Measurements from ENCODE around the gene DPH3. TPM values are rescaled to one million over a fixed set of nuclear protein-coding genes. Genes with fewer than 3 reads are reported as not detected.

DPH3 gene
- total and polyA plus RNA-seq, 2 experiments from 2014 or later = 15.3 to 84.3 TPM

DNA sequence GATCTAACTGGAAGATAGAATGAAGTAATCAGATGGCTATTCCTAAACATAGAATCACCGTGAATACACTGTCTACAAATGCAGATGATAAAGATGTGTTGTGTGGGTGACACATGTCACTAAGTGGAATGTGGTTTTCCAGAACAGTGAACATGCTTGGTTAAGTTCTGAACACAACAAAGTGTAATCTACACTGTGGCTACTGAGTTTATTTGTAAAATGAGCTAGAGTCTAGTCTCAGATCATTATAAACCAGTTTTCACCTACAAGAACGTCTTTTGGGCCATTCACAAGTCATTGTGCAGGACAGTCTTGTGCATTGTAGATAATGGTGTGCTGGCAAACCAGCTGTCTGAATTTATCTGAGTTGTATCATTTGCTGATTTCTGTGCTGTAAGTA is 35.6 kb upstream of the DPH3 start:
- Histone ChIP-seq H3K4me1 (ENCODE audit: insufficient read depth) (peaks cover 42% of the 10 kb centered on the region), H3K9me2 (ENCODE audit: insufficient read depth) (no peaks in the 10 kb centered on the region), H2AFZ (no peak overlapping the region), H3K4me3 (no peak overlapping the region), H3K27me3 (ENCODE audit: insufficient read depth) (no peaks in the 10 kb centered on the region), H3K79me2 (replicated peaks; ENCODE audit: insufficient read depth) (no peaks in the 10 kb centered on the region; the same call in 1 of the 2 replicates), H3K4me2 (no peak overlapping the region; the same call in 1 of the 2 replicates), H3K27ac (ENCODE audit: low read depth) (no peak overlapping the region), H4K20me1 (replicated peaks; ENCODE audit: insufficient read depth) (no peaks in the 10 kb centered on the region), H3F3A (replicated peaks; ENCODE audit: low read depth) (0 out of 2 replicates have a peak, but pooled peaks cover 2% of the 10 kb centered on the region), H3K36me3 (ENCODE audit: insufficient read depth) (peaks cover 14% of the 10 kb centered on the region; the same call in 1 of the 2 replicates)
- H3K36me3 Mint-ChIP-seq (ENCODE audit: low read depth) = peaks cover 62% of the 10 kb centered on the region
- peaks cover 56% of the 10 kb centered on the region for H3K4me1 Mint-ChIP-seq
- H3K27ac Mint-ChIP-seq = no peak overlapping the region
- DNase-seq (ENCODE audit: low spot score) (no peak), ATAC-seq (no peak)
- TF ChIP-seq CREB1 (CRISPR knock-in tag; IDR thresholded peaks at IDR 0.05; ENCODE audit: low read depth) (no peak), NANOG (IDR thresholded peaks at IDR 0.05; ENCODE audit: borderline replicate concordance) (no peak), POLR2AphosphoS5 (IDR thresholded peaks at IDR 0.05; ENCODE audit: low read depth) (no peak), CTCF (conservative IDR thresholded peaks at IDR 0.05; ENCODE audit: low read depth in 2 of 2) (no peak), JUNB (IDR thresholded peaks at IDR 0.05; ENCODE audit: unreplicated experiment) (no peak), STAT1 (IDR thresholded peaks at IDR 0.05; ENCODE audit: unreplicated experiment) (no peak), ZNF331 (CRISPR knock-in tag; IDR thresholded peaks at IDR 0.05; ENCODE audit: low read depth) (no peak), ZNF114 (CRISPR knock-in tag; IDR thresholded peaks at IDR 0.05) (no peak), ETS1 (IDR thresholded peaks at IDR 0.05) (no peak), EZH2 (IDR thresholded peaks at IDR 0.05; ENCODE audit: low read depth, unreplicated experiment) (no peak), EZH2phosphoT487 (IDR thresholded peaks at IDR 0.05; ENCODE audit: unreplicated experiment) (no peak)
- TF ChIP-seq, protein P1, sequence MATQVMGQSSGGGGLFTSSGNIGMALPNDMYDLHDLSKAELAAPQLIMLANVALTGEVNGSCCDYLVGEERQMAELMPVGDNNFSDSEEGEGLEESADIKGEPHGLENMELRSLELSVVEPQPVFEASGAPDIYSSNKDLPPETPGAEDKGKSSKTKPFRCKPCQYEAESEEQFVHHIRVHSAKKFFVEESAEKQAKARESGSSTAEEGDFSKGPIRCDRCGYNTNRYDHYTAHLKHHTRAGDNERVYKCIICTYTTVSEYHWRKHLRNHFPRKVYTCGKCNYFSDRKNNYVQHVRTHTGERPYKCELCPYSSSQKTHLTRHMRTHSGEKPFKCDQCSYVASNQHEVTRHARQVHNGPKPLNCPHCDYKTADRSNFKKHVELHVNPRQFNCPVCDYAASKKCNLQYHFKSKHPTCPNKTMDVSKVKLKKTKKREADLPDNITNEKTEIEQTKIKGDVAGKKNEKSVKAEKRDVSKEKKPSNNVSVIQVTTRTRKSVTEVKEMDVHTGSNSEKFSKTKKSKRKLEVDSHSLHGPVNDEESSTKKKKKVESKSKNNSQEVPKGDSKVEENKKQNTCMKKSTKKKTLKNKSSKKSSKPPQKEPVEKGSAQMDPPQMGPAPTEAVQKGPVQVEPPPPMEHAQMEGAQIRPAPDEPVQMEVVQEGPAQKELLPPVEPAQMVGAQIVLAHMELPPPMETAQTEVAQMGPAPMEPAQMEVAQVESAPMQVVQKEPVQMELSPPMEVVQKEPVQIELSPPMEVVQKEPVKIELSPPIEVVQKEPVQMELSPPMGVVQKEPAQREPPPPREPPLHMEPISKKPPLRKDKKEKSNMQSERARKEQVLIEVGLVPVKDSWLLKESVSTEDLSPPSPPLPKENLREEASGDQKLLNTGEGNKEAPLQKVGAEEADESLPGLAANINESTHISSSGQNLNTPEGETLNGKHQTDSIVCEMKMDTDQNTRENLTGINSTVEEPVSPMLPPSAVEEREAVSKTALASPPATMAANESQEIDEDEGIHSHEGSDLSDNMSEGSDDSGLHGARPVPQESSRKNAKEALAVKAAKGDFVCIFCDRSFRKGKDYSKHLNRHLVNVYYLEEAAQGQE (IDR thresholded peaks at IDR 0.05; ENCODE audit: unreplicated experiment) = no peak
- TF ChIP-seq, protein P2, sequence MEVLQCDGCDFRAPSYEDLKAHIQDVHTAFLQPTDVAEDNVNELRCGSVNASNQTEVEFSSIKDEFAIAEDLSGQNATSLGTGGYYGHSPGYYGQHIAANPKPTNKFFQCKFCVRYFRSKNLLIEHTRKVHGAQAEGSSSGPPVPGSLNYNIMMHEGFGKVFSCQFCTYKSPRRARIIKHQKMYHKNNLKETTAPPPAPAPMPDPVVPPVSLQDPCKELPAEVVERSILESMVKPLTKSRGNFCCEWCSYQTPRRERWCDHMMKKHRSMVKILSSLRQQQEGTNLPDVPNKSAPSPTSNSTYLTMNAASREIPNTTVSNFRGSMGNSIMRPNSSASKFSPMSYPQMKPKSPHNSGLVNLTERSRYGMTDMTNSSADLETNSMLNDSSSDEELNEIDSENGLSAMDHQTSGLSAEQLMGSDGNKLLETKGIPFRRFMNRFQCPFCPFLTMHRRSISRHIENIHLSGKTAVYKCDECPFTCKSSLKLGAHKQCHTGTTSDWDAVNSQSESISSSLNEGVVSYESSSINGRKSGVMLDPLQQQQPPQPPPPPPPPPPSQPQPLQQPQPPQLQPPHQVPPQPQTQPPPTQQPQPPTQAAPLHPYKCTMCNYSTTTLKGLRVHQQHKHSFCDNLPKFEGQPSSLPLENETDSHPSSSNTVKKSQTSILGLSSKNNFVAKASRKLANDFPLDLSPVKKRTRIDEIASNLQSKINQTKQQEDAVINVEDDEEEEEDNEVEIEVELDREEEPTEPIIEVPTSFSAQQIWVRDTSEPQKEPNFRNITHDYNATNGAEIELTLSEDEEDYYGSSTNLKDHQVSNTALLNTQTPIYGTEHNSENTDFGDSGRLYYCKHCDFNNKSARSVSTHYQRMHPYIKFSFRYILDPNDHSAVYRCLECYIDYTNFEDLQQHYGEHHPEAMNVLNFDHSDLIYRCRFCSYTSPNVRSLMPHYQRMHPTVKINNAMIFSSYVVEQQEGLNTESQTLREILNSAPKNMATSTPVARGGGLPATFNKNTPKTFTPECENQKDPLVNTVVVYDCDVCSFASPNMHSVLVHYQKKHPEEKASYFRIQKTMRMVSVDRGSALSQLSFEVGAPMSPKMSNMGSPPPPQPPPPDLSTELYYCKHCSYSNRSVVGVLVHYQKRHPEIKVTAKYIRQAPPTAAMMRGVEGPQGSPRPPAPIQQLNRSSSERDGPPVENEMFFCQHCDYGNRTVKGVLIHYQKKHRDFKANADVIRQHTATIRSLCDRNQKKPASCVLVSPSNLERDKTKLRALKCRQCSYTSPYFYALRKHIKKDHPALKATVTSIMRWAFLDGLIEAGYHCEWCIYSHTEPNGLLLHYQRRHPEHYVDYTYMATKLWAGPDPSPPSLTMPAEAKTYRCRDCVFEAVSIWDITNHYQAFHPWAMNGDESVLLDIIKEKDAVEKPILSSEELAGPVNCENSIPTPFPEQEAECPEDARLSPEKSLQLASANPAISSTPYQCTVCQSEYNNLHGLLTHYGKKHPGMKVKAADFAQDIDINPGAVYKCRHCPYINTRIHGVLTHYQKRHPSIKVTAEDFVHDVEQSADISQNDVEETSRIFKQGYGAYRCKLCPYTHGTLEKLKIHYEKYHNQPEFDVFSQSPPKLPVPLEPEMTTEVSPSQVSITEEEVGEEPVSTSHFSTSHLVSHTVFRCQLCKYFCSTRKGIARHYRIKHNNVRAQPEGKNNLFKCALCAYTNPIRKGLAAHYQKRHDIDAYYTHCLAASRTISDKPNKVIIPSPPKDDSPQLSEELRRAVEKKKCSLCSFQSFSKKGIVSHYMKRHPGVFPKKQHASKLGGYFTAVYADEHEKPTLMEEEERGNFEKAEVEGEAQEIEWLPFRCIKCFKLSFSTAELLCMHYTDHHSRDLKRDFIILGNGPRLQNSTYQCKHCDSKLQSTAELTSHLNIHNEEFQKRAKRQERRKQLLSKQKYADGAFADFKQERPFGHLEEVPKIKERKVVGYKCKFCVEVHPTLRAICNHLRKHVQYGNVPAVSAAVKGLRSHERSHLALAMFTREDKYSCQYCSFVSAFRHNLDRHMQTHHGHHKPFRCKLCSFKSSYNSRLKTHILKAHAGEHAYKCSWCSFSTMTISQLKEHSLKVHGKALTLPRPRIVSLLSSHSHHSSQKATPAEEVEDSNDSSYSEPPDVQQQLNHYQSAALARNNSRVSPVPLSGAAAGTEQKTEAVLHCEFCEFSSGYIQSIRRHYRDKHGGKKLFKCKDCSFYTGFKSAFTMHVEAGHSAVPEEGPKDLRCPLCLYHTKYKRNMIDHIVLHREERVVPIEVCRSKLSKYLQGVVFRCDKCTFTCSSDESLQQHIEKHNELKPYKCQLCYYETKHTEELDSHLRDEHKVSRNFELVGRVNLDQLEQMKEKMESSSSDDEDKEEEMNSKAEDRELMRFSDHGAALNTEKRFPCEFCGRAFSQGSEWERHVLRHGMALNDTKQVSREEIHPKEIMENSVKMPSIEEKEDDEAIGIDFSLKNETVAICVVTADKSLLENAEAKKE (CRISPR knock-in tag; IDR thresholded peaks at IDR 0.05) = no peak
- no peak overlapping the region for H3K4me3 Mint-ChIP-seq
- peaks cover 6% of the 10 kb centered on the region; the same call in 2 of the 3 replicates for H3K9me3 Mint-ChIP-seq
- peaks cover 1% of the 10 kb centered on the region for H3K27me3 Mint-ChIP-seq (ENCODE audit: insufficient read depth, low read depth, poor library complexity)
